GM13977 (cell line): Measurements from ENCODE around the gene COPZ1.

Source experiments
- DNase-seq: peaks from one replicate; pipeline ENCODE4 v3.0.0; 2012; ENCODE audit warnings: low spot score
- in situ Hi-C: fragments of 300-500 bp; cut with MboI; formaldehyde crosslinking; loops from one replicate; pipeline ENCODE4 v1.12.0; 2022; ENCODE audit warnings: low sequenced_read_pairs, low pct_unique_long_range_greater_than_20kb, mixed read lengths, inconsistent platforms; ENCODE audit not compliant: unreplicated experiment
- TF ChIP-seq, protein P1 (sequence below): IDR thresholded peaks from 2 replicates; pipeline ENCODE4 v1.5.1; 2012; ENCODE audit warnings: mild to moderate bottlenecking, control low read depth; ENCODE audit not compliant: insufficient read depth; ENCODE audit errors: extremely low read depth, missing control alignments

The COPZ1 gene

DNA sequence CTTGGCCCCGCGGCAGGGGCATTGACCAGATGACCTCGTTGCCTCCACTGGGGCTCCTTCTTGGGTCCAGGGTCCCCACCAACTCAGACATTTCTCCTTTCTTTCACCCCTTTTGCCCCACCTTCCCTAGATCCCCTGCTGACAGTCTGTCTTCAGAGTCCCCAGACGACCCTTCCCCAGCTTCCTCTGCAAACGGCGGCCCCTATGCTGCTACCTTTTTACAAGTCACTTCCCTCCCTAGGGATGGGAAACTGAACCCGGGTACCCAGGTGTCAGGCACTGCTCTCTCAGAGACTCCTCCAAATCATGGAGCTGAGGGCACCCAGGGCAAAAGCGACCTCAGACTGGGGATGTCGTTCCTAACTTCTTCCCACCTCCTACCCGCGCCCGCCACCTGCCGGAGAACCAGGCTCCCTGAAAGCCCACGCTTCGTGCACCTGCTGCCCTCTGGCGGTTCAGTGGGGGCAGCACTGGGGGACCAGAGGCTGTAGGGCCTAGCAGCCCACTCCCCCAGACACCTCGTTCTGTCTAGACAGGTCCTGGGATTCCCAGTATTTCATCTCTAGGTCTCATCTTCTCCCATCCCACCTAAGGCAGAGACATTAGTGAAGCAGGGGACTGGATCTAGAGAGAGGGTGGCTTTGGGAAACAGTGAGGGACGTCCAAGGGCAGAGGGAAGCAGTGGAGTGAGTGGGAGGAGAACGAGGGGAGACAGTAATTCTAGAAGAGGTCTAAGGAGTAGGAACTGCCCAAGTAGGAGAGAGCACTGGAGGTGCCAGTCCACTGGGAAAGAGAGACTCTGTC, 54.7 kb downstream of the COPZ1 start:
- peak; percentile 95 for DNase-seq
- in situ Hi-C loops, result no loop called here
- TF ChIP-seq, protein P1, sequence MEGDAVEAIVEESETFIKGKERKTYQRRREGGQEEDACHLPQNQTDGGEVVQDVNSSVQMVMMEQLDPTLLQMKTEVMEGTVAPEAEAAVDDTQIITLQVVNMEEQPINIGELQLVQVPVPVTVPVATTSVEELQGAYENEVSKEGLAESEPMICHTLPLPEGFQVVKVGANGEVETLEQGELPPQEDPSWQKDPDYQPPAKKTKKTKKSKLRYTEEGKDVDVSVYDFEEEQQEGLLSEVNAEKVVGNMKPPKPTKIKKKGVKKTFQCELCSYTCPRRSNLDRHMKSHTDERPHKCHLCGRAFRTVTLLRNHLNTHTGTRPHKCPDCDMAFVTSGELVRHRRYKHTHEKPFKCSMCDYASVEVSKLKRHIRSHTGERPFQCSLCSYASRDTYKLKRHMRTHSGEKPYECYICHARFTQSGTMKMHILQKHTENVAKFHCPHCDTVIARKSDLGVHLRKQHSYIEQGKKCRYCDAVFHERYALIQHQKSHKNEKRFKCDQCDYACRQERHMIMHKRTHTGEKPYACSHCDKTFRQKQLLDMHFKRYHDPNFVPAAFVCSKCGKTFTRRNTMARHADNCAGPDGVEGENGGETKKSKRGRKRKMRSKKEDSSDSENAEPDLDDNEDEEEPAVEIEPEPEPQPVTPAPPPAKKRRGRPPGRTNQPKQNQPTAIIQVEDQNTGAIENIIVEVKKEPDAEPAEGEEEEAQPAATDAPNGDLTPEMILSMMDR, result peak; percentile 100

DNA sequence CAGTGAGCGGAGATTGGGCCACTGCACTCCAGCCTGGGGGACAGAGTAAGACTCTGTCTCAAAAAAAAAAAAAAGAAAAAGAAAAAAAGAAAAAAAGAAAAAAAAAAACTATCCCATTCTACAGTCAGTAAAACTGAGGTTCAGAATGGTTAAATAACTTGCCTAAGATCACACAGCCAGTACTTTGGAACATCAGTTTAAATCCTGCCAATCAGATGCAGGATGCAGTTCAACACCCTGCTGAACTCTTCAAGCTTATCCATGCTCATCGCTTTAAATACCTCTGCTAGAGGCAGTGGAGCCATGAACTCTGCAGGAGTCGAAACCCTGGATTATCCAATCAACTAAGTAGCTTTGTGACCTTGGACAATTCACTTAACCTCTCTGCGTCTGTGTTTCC, 56.2 kb downstream of the COPZ1 start:
- TF ChIP-seq, protein P1, result no peak
- no peak for DNase-seq
- in situ Hi-C loops, result no loop called here

DNA sequence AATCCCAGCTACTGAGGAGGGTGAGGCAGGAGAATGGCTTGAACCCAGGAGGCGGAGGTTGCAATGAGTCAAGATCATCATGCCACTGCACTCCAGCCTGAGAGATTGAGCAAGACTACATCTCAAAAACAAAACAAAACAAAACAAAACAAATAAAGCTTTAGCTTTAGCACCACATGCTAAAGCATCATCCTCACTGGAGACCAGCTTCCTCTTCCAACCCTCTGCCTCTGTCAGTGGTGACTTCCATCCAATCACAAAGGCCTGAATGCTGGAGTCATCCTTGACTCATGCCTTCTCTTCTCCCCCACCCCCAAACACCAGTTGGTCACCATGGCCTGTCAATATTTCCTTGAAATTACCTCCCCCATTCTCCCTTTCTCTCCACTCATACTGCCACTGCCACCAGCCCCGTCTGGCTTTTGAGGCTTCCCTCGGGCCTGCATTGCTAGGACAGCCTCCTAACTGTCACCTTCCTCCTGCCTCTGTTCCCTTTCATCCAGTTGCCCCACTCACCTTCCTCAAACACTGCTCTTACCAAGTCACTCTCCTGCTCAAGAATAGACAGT, 58.2 kb downstream of the COPZ1 start:
- TF ChIP-seq, protein P1, result no peak
- in situ Hi-C loops, result no loop called here
- DNase-seq, result no peak

DNA sequence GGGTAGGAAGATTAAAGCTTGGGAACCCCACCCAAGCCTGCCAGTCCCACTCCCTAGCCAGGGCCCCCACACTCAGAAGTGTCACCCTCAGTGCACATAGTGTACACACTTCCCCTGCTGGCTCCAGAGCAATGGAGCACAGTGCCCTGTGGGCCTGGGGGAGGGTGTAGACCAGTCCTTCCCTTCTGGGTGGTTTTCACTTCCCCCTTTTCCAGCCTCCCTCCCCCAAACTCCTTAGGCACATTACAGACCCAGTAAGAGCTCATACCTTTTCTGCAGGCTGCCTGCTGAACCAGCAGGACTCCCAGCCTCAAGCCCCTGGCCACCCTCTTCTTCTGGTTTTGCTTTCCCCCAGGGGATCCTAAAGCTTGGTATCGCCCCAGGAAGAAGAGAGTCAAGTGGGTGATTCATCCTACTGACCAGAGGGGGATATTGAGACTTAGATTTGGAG, 59.7 kb downstream of the COPZ1 start, which contains the start of gene ZNF385A:
TSS of gene ZNF385A (minus strand) at position 143 of the 451 bp plus-strand sequence. CDS start 219 bp downstream, outside the sequence.
- DNase-seq, result no peak
- TF ChIP-seq, protein P1, result no peak
- in situ Hi-C loops, result no loop called here

DNA sequence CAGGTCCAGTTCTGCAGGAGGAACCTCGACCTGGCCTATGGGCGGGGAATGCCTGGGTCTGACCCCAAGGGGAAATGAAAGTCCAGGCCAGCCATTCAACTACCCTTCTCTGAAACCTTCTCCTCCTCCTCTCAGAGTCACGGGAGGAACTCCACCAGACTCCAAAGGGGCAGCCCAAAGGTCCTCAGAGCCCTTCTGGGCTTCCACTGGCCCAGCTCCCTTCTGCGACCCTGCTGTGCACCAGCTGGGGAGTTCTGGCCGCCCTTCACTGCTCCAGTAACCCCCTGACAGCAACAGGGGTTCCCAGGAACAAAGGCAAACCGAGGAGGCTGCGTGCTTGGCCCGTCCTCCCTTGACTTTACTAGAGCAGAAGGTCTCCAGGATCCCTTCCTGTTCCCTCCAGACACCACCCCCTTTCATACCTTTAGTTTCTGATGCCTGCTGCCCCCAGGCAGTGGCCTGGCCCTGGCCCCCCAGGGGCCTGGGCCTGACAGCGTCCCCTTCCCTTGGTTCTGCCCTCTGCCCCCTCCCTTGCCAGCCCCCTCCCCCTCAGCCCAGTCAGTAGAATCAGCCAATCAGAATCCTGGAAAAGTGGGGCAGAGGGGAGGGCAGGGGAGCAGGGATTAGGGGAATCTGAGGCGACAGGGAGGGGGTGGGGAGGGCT, 60.5 kb downstream of the COPZ1 start:
- DNase-seq, result peak; percentile 60
- in situ Hi-C loops, result no loop called here
- TF ChIP-seq, protein P1, result no peak

DNA sequence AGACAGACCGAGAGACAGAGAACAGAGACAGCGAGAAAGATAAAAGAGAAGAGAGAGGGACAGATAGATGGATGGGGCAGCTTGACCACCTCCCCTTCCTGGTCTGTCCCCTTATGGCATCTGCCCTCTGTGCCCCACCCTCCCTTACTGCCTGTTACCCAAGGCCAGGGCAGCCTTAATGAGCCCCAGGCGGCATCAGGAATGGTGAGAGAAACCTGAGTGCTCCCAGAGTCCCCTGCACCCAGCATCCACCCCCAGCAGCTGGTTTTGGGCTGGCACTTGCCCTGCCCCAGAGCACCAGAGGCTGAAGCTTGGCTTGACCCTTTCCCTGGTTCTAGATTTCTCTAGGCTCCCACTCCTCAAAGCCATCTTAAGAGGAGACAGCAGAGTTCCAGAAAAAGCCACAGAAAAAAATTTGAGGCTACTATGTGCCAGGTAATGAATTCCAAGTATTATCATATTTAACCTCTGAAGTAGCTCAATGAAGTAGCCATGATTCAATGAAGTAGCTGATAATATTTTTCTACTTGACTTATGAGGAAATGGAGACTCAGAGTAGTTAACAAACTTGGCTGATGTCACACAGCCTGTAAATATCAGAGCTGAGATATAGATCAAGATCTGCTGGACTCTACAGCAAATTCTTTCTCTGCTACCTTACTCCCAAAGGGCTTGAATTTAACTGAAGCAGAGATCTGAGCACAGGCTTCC, 61.6 kb downstream of the COPZ1 start:
- DNase-seq, result no peak
- TF ChIP-seq, protein P1, result no peak
- in situ Hi-C loops, result no loop called here
